Mucosa of stomach (tissue), 1 donor: ENCODE data around the gene KRT31.
"Not testable (repeated sequence)": the region's sequence is repeated elsewhere in the genome, so short reads cannot be mapped to it uniquely, and the experiment has no call there.

ENCODE experiments used
- H3K27me3 ChIP-seq: one replicate; pipeline ENCODE4 v1.7.0; 2013; ENCODE audit warnings: mild to moderate bottlenecking, low read length; ENCODE audit not compliant: control insufficient read depth, insufficient read depth
- H3K36me3 ChIP-seq: one replicate; pipeline ENCODE4 v1.7.0; 2013; ENCODE audit warnings: low read length; ENCODE audit not compliant: control insufficient read depth, insufficient read depth
- H3K4me1 ChIP-seq: one replicate; pipeline ENCODE4 v1.7.0; 2013; ENCODE audit warnings: mild to moderate bottlenecking, low read length; ENCODE audit not compliant: control insufficient read depth, insufficient read depth
- H3K4me3 ChIP-seq: one replicate; pipeline ENCODE4 v1.7.0; 2013; ENCODE audit warnings: low read length
- H3K9ac ChIP-seq: one replicate; pipeline ENCODE4 v1.7.0; 2013; ENCODE audit warnings: mild to moderate bottlenecking, low read length, moderate library complexity
- H3K9me3 ChIP-seq: one replicate; pipeline ENCODE4 v1.7.0; 2013; ENCODE audit warnings: mild to moderate bottlenecking, low read length, moderate library complexity; ENCODE audit not compliant: control insufficient read depth
- donor health status: Pancreatic carcinoma.

The KRT31 gene

DNA sequence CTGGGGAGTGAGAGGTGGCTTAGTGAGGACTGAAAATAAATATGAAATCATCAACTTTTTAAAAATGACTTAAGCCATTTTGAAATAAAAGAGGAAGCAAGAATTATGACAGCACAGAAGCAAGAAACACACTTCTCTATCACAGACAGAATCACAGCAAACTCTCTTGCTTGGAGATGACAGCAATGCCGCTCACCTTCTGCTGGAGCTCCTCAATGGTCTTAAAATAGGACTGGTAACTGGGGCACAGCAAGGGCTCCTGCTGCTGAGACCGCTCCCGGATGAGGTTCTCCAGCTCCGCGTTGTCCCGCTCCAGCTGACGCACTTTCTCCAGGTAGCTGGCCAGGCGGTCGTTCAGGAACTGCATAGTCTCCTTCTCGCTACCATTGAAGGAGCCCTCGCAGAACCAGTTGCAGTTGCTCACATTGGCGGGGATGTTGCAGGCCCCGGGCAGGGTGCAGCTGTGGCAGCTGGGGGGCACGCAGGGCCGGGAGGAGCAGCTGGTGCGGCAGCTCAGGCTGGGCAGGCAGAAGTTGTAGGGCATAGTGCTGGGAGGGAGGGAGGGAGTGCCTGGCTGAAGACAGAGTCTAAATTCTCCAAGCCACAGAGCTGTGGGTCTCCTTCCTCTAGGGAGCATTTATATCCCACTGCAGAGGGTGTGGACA is at the start of gene KRT31:
KRT31 (minus strand) TSS at position 613 of the 665 bp plus-strand sequence; CDS start at position 544, 69 bp downstream.
- Histone ChIP-seq H3K27me3 (no peaks in the 10 kb centered on the region), H3K9me3 (no peaks in the 10 kb centered on the region), H3K4me1 (no peaks in the 10 kb centered on the region), H3K4me3 (no peak within 1 kb of the TSS), H3K9ac (no peak within 1 kb of the TSS), H3K36me3 (no peaks in the 10 kb centered on the region)

DNA sequence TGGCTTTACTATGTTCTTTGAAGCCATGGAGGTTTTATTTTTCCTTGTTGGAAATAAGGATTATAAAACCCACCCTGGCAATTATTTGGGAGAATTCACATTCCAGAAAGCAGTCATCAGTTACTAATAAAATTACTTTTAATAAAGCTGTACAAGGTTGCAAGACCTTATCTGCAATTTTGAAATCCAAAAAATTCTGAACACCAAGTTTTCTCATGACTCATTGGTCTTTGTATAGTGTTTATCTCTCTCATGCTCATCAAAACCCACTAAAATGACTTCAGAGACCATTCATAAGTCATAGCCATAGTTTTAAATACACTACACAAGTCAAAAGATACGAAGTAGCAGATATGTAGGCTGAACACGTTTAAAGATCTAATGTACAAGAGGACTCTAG is 49.4 kb upstream of the KRT31 start:
- no peaks in the 10 kb centered on the region for H3K36me3 ChIP-seq
- no peak overlapping the region for H3K4me3 ChIP-seq
- H3K27me3 ChIP-seq: no peaks in the 10 kb centered on the region
- H3K9ac ChIP-seq: no peak overlapping the region
- no peaks in the 10 kb centered on the region for H3K9me3 ChIP-seq
- H3K4me1 ChIP-seq: no peaks in the 10 kb centered on the region

DNA sequence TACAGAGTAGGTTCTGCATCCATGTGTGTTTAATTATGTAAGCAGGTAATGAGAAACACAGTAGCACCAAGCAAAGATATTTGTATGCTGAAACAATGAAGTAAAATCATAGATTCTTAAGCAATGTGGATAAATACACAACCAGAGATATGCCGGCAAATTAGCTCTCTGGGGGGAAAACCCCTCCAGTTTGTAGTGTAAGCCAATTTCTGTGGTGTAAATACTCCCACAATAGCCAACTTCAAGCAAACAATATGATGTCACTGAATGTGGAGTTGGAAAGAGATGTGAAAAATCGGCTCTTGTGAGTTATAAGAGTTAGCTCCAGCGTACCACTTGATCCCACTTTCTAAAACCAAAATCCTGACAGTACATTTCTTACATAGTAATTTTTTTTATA is 47.2 kb upstream of the KRT31 start:
- no peaks in the 10 kb centered on the region for H3K36me3 ChIP-seq
- H3K4me1 ChIP-seq: no peaks in the 10 kb centered on the region
- no peaks in the 10 kb centered on the region for H3K9me3 ChIP-seq
- no peak overlapping the region for H3K4me3 ChIP-seq
- H3K9ac ChIP-seq: no peak overlapping the region
- H3K27me3 ChIP-seq: no peaks in the 10 kb centered on the region

DNA sequence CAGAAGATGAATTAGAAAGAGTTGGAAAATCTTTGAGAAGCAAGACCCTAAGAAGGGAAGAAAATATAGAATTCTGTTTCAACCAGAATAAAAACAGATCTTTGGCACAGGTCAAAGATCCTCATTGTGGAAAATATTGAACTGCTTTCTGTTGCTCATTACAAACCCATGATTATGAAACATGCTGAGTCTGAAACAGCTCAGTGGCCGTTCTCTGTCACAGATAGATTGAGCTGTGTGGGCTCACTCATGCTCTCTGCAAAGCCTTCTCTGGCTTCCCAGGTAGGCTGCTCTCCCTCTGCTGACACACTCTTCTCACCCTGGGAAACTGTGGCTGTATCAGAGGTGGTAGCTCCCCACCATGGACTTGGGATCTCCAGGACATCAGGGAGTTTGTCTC is 46.8 kb upstream of the KRT31 start:
- no peaks in the 10 kb centered on the region for H3K4me1 ChIP-seq
- no peaks in the 10 kb centered on the region for H3K36me3 ChIP-seq
- no peaks in the 10 kb centered on the region for H3K27me3 ChIP-seq
- H3K4me3 ChIP-seq: no peak overlapping the region
- H3K9me3 ChIP-seq: no peaks in the 10 kb centered on the region
- no peak overlapping the region for H3K9ac ChIP-seq

DNA sequence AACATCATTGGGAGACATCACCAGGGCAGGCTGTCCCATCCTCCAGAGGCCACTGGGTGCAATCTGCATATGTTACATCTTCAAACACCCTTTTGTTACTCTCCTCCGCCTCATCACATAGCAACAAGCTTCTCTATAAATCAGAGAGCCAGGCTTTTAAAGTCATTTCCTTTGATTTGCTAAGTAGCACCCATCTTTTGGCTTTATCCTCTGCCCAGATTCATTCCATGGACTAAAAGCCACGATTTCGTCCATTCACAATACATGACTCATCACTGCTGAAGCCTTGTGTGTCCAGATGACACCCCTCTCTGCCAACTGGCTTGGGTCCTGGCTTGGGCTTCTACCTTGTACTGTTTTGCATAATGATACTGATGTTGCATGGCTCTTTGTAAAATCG is 45.3 kb upstream of the KRT31 start:
- Histone ChIP-seq H3K4me3 (no peak overlapping the region), H3K36me3 (no peaks in the 10 kb centered on the region), H3K9ac (no peak overlapping the region), H3K9me3 (no peaks in the 10 kb centered on the region), H3K27me3 (no peaks in the 10 kb centered on the region), H3K4me1 (no peaks in the 10 kb centered on the region)

- H3K36me3 ChIP-seq: no peaks in the 10 kb centered on the region
- H3K4me3 ChIP-seq: no peak within 1 kb of the TSS
- H3K4me1 ChIP-seq: no peaks in the 10 kb centered on the region
- H3K9me3 ChIP-seq: no peaks in the 10 kb centered on the region
- no peak within 1 kb of the TSS for H3K9ac ChIP-seq
- H3K27me3 ChIP-seq: no peaks in the 10 kb centered on the region
Measured at GRCh38 chr17:41440531-41441033, 43.2 kb upstream of the KRT31 start, which contains the start of gene KRT38. Gene KRT38, minus strand, starts transcription at chr17:41440983. Its CDS starts 62 bp downstream, at chr17:41440921.

GRCh38 chr17:41439375-41439774 is 42.0 kb upstream of the KRT31 start:
- H3K9me3 ChIP-seq: no peaks in the 10 kb centered on the region
- H3K36me3 ChIP-seq: no peaks in the 10 kb centered on the region
- H3K9ac ChIP-seq: no peak overlapping the region
- no peak overlapping the region for H3K4me3 ChIP-seq
- H3K27me3 ChIP-seq: no peaks in the 10 kb centered on the region
- no peaks in the 10 kb centered on the region for H3K4me1 ChIP-seq

DNA sequence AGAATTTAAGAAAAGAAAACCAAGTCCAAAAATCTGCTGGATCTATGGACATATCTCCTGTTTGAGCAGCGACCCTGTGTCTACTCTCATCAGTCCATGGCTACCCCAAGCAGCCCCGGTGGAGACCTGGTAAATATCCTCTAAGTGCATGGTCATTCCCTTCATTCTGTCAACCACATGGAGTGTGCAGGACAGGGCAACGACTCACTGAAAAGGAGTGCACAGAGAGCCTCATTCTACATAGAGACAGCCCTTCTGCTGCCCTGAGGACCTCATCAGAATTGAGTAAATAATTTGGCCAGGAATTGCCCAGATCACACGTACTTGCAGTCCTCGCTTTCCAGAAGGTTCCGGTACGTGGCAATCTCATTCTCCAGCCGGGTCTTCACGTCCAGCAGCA is 40.4 kb upstream of the KRT31 start:
- no peaks in the 10 kb centered on the region for H3K4me1 ChIP-seq
- no peak overlapping the region for H3K9ac ChIP-seq
- no peaks in the 10 kb centered on the region for H3K9me3 ChIP-seq
- no peaks in the 10 kb centered on the region for H3K27me3 ChIP-seq
- H3K36me3 ChIP-seq: no peaks in the 10 kb centered on the region
- H3K4me3 ChIP-seq: no peak overlapping the region

- no peaks in the 10 kb centered on the region for H3K4me1 ChIP-seq
- H3K9ac ChIP-seq: no peak overlapping the region
- no peaks in the 10 kb centered on the region for H3K27me3 ChIP-seq
- H3K36me3 ChIP-seq: no peaks in the 10 kb centered on the region
- H3K9me3 ChIP-seq: no peaks in the 10 kb centered on the region
- H3K4me3 ChIP-seq: no peak overlapping the region
Measured at GRCh38 chr17:41437254-41437653, 39.8 kb upstream of the KRT31 start.

DNA sequence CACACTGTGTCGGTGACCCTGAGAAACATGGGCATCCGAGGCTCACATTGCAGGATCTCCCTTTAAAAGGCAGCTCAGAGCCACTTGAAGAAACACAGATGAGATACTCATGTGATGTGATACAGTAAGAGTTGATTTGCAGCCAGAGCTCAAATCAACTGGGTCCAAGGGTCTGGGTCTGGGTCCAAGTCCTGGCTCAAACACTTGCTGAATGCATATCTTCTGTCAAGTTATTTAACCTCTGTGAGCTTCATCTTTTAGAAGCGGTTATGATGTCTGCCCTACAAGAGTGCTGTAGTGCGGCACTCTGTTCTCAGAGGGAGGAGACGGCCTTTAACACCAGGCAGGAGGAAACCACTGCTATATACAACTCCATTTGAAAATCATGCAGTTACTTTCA is 37.0 kb upstream of the KRT31 start:
- Histone ChIP-seq H3K36me3 (no peaks in the 10 kb centered on the region), H3K9me3 (no peaks in the 10 kb centered on the region), H3K4me1 (no peaks in the 10 kb centered on the region), H3K27me3 (no peaks in the 10 kb centered on the region), H3K9ac (no peak overlapping the region), H3K4me3 (no peak overlapping the region)

DNA sequence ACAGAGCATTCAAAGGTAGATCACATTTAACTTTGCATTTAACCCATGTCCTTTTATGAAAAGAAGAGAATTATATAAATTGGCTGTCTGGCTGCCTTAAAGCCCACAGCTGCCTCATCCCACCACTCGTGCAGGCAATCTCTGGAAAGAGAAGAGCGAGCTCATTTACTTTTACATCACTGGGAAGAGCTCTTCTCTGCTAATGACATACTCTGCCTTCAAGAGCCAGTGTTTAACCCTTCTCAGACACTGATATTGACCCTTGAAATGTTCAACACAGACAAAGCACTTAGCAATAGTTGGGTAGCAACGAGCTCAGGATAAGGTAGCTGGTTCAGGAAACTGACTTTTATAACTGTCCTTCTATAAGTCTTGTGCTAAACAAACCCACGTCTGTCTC is 36.6 kb upstream of the KRT31 start:
- H3K36me3 ChIP-seq: no peaks in the 10 kb centered on the region
- no peaks in the 10 kb centered on the region for H3K9me3 ChIP-seq
- no peak overlapping the region for H3K4me3 ChIP-seq
- no peaks in the 10 kb centered on the region for H3K4me1 ChIP-seq
- H3K27me3 ChIP-seq: no peaks in the 10 kb centered on the region
- H3K9ac ChIP-seq: no peak overlapping the region

DNA sequence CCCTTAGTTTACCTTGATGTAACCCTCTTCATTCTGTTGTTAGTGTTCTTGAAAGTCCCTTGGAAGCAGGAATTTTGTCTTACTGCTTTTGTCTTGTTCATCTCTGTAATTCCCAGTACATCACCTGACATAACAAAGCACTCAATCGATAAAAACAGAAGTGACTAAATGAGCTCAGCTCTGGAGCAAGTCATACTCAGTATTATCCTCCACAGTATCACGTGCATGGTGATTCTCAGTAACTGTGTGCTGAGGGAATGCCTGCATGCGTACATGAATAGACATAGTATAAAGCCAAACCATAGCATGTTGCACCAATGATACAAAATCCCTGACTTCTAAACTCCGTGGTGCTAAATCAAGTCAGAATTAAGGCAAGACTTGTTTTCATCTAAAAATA is 36.2 kb upstream of the KRT31 start:
- Histone ChIP-seq H3K9ac (no peak overlapping the region), H3K4me3 (no peak overlapping the region), H3K4me1 (no peaks in the 10 kb centered on the region), H3K9me3 (no peaks in the 10 kb centered on the region), H3K36me3 (no peaks in the 10 kb centered on the region), H3K27me3 (no peaks in the 10 kb centered on the region)

- H3K27me3 ChIP-seq, H3K9ac ChIP-seq, H3K4me3 ChIP-seq: not testable (repeated sequence)
Measured at GRCh38 chr17:41430376-41430775, 33.0 kb upstream of the KRT31 start.

More at GRCh38 chr17:41430376-41430775, 33.0 kb upstream of the KRT31 start:
- not testable (repeated sequence) for H3K9me3 ChIP-seq, H3K36me3 ChIP-seq, H3K4me1 ChIP-seq
